Measurements from ENCODE around the gene CD40. TPM values are rescaled to one million over a fixed set of nuclear protein-coding genes. Genes with fewer than 3 reads are reported as not detected.

Gene CD40
- total RNA-seq, 2 donors from 2014 or later = 2.5 to 6.0 TPM

- no peak for ATAC-seq
- no peak for DNase-seq
- intact Hi-C loops (cut with DNase I, micrococcal nuclease) = no loop called here
These were observed 59.7 kb downstream of the CD40 start for GRCh38 chr20:46177768-46178167.

- ATAC-seq (no peak), DNase-seq (no peak)
- intact Hi-C loops (cut with DNase I, micrococcal nuclease) = no loop called here
These were observed 60.8 kb downstream of the CD40 start for GRCh38 chr20:46178891-46179290.

Other genes with a start within 250 kb of the CD40 start
- gene ZSWIM1, start 237.1 kb upstream of the CD40 start, total RNA-seq = 10 to 100 TPM; 11.8 to 12.0 TPM
- gene SPATA25, start 230.7 kb upstream of the CD40 start, total RNA-seq = 1 to 10 TPM; 2.0 to 3.2 TPM
- gene NEURL2, start 227.1 kb upstream of the CD40 start, total RNA-seq = 1 to 10 TPM; 4.7 to 5.5 TPM
- gene CTSA, start 227.0 kb upstream of the CD40 start, total RNA-seq = 100 to 1,000 TPM; 513 to 538 TPM
- gene PLTP, start 206.2 kb upstream of the CD40 start, total RNA-seq = 10 to 100 TPM; 14.7 to 49.5 TPM
- 10 to 100 TPM; 27.2 to 32.1 TPM for gene PCIF1, start 183.6 kb upstream of the CD40 start, total RNA-seq
- 10 to 100 TPM; 14.8 to 18.2 TPM for gene ZNF335, start 146.1 kb upstream of the CD40 start, total RNA-seq
- gene MMP9, start 109.4 kb upstream of the CD40 start, total RNA-seq = 1 to 10 TPM in 1 of 2 donors, under 1 TPM in 1; 0.31 to 2.1 TPM
- 1 to 10 TPM in 1 of 2 donors, not detected in 1; 1.6 TPM for gene SLC12A5, start 89.1 kb upstream of the CD40 start, total RNA-seq
- gene NCOA5, start 28.4 kb upstream of the CD40 start, total RNA-seq = 10 to 100 TPM; 20.8 to 24.1 TPM
- under 1 TPM; 0.09 to 0.17 TPM for gene CDH22, start 190.2 kb downstream of the CD40 start, total RNA-seq

Measured in left colon (tissue), 2 donors.